Esophagus squamous epithelium (tissue), 5 donors: ENCODE data around the gene RIMKLA. TPM values are rescaled to one million over a fixed set of nuclear protein-coding genes. Genes with fewer than 3 reads are reported as not detected.

ENCODE experiments used
- DNase-seq: peaks from one replicate; lab custom pipeline; 2025; lab: John Stamatoyannopoulos, UW
- H3K27ac ChIP-seq, 4 donors: fragments of 200-600 bp; sonication (generic); one replicate each; pipeline ENCODE4 v1.5.1; 2016 to 2019; ENCODE audit warnings: mild to moderate bottlenecking in 1 of 4
- H3K27me3 ChIP-seq, 4 donors: fragments of 200-600 bp; sonication (generic); 1 replicate in 3 of 4; 2 replicates in 1 of 4; pipeline versions ENCODE4 v1.5.1 to v1.6.0; 2017 to 2021; ENCODE audit warnings: antibody characterized with exemption in 1 of 4
- H3K36me3 ChIP-seq, 3 donors: fragments of 200-600 bp; sonication (generic); one replicate each; pipeline ENCODE4 v1.5.1; 2016 to 2019
- H3K4me1 ChIP-seq, 3 donors: fragments of 200-600 bp; sonication (generic); one replicate each; pipeline ENCODE4 v1.5.1; 2017 to 2019
- H3K4me3 ChIP-seq, 4 donors: fragments of 200-600 bp; sonication (generic); 1 replicate in 3 of 4; 2 replicates in 1 of 4; pipeline ENCODE4 v1.5.1; 2016 to 2019; ENCODE audit warnings: mild to moderate bottlenecking in 2 of 4, moderate library complexity in 1 of 4
- H3K9me3 ChIP-seq, 3 donors: fragments of 200-600 bp; sonication (generic); one replicate each; pipeline ENCODE4 v1.5.1; 2016 to 2019
- CTCF ChIP-seq, 6 experiments: fragments of 450-650 bp in 4 of 6; fragments of 200-600 bp in 2 of 6; sonication (generic) in 2 of 6; IDR thresholded peaks; one replicate each; pipeline ENCODE4 v1.5.1; 2016 to 2019; ENCODE audit warnings: antibody characterized with exemption in 6 of 6, mild to moderate bottlenecking in 4 of 6, moderate library complexity in 4 of 6
- POLR2A ChIP-seq, 4 donors: fragments of 450-650 bp; IDR thresholded peaks; one replicate each; pipeline ENCODE4 v1.6.1; 2017; ENCODE audit warnings: antibody characterized with exemption in 4 of 4, mild to moderate bottlenecking in 4 of 4, moderate library complexity in 3 of 4
- WGBS, 2 donors: methylation state at CpG; one replicate each; pipeline ENCODE4 v1.1.5; 2018; 5-methylcytosine and 5-hydroxymethylcytosine counted together
- intact Hi-C: fragments of 100-400 bp; cut with DNase I; formaldehyde crosslinking; loops from one replicate; pipeline ENCODE4 v1.15.0; 2022
- total RNA-seq, 4 donors: library from RNA; depleted of rRNA; stranded (reverse); fragments of >200 nt; gene quantifications; one replicate each; pipeline ENCODE4 v1.1.0, GENCODE V29; 2016
- donor health status: DM: yes; HTN: yes; CAD: no.

RIMKLA gene
- total RNA-seq, 4 donors from 2014 or later, result 0.04 to 0.57 (median 0.06) TPM; not detected in 1

GRCh38 chr1:42340901-42341300 is 39.7 kb upstream of the RIMKLA start:
- TF ChIP-seq POLR2A (IDR thresholded peaks at IDR 0.05) (no peak), CTCF (IDR thresholded peaks at IDR 0.05) (no peak)
- Histone ChIP-seq H3K27me3 (no peaks in the 10 kb centered on the region), H3K36me3 (no peaks in the 10 kb centered on the region), H3K4me3 (no peak overlapping the region), H3K27ac (peak overlapping the region in 3 of 4 donors; percentile 39 to 70 (median 58)), H3K9me3 (no peaks in the 10 kb centered on the region), H3K4me1 (peaks cover 9 to 43% (median 19%) of the 10 kb centered on the region in 3 donors)
- intact Hi-C loops, result no loop called here
- DNase-seq, result no peak
- 43 to 60% methylated on average over 1 of the region's 1 CpG for WGBS, 2 donors

- H3K27me3 ChIP-seq, result no peaks in the 10 kb centered on the region
- no peaks in the 10 kb centered on the region for H3K9me3 ChIP-seq
- DNase-seq, result no peak
- TF ChIP-seq POLR2A (IDR thresholded peaks at IDR 0.05) (no peak), CTCF (IDR thresholded peaks at IDR 0.05) (no peak)
- H3K4me1 ChIP-seq, result peaks cover 5 to 32% (median 11%) of the 10 kb centered on the region in 3 donors
- no peak overlapping the region for H3K4me3 ChIP-seq
- 78 to 79% methylated on average over 5 of the region's 5 CpGs for WGBS, 2 donors
- H3K36me3 ChIP-seq, result no peaks in the 10 kb centered on the region
- intact Hi-C loops, result no loop called here
- no peak overlapping the region for H3K27ac ChIP-seq
These were observed 37.5 kb upstream of the RIMKLA start for GRCh38 chr1:42343049-42343448.

GRCh38 chr1:42348498-42348897 is 32.1 kb upstream of the RIMKLA start:
- DNase-seq, result no peak
- H3K4me3 ChIP-seq, result no peak overlapping the region
- no peaks in the 10 kb centered on the region for H3K36me3 ChIP-seq
- no peaks in the 10 kb centered on the region for H3K4me1 ChIP-seq
- intact Hi-C loops, result no loop called here
- peaks cover 0 to 11% (median 0%) of the 10 kb centered on the region in 4 donors for H3K27me3 ChIP-seq
- no peak overlapping the region for H3K27ac ChIP-seq
- no peaks in the 10 kb centered on the region for H3K9me3 ChIP-seq
- TF ChIP-seq POLR2A (IDR thresholded peaks at IDR 0.05), result no peak
- no peak for TF ChIP-seq CTCF (IDR thresholded peaks at IDR 0.05)

GRCh38 chr1:42350086-42350485 is 30.5 kb upstream of the RIMKLA start:
- H3K27me3 ChIP-seq, result peaks cover 0 to 19% (median 0%) of the 10 kb centered on the region in 4 donors
- DNase-seq, result no peak
- no peak overlapping the region for H3K4me3 ChIP-seq
- intact Hi-C loops, result no loop called here
- no peaks in the 10 kb centered on the region for H3K9me3 ChIP-seq
- no peaks in the 10 kb centered on the region for H3K4me1 ChIP-seq
- TF ChIP-seq CTCF (IDR thresholded peaks at IDR 0.05) (no peak), POLR2A (IDR thresholded peaks at IDR 0.05) (no peak)
- no peaks in the 10 kb centered on the region for H3K36me3 ChIP-seq
- 0% methylated on average over 1 of the region's 1 CpG for WGBS, 2 donors
- H3K27ac ChIP-seq, result no peak overlapping the region

- peaks cover 0 to 11% (median 0%) of the 10 kb centered on the region in 4 donors for H3K27me3 ChIP-seq
- no peaks in the 10 kb centered on the region for H3K9me3 ChIP-seq
- TF ChIP-seq POLR2A (IDR thresholded peaks at IDR 0.05), result no peak
- TF ChIP-seq CTCF (IDR thresholded peaks at IDR 0.05), result no peak
- H3K4me1 ChIP-seq, result no peaks in the 10 kb centered on the region
- intact Hi-C loops, result no loop called here
- no peak overlapping the region for H3K27ac ChIP-seq
- 79 to 83% methylated on average over 3 of the region's 3 CpGs for WGBS, 2 donors
- no peak overlapping the region for H3K4me3 ChIP-seq
- DNase-seq, result no peak
- no peaks in the 10 kb centered on the region for H3K36me3 ChIP-seq
These were observed 21.8 kb upstream of the RIMKLA start for GRCh38 chr1:42358791-42359190.
